OCI-LY7 (cell line): ENCODE data around the gene PTPRM. TPM values are rescaled to one million over a fixed set of nuclear protein-coding genes. Genes with fewer than 3 reads are reported as not detected.

Source experiments
- BruUV-seq: library from RNA; stranded (reverse); fragments of 400-500 nt; replicated peaks from 2 replicates; lab custom pipeline; 2021; lab: Mats Ljungman, UMichigan
- CTCF ChIA-PET: fragments of 300-600 bp; sonication (Branson Sonifier 250); formaldehyde crosslinking; loops from one replicate; lab custom pipeline; 2022; ENCODE audit warnings: antibody characterized with exemption; ENCODE audit not compliant: unreplicated experiment; lab: Charles Lee
- POLR2A ChIA-PET: fragments of 300-600 bp; sonication (Branson Sonifier 250); formaldehyde crosslinking; loops from one replicate; lab custom pipeline; 2022; ENCODE audit warnings: antibody characterized with exemption; lab: Charles Lee
- DNase-seq: peaks from one replicate; pipeline ENCODE4 v3.0.0-alpha.2; 2015; ENCODE audit warnings: low spot score
- H2AFZ ChIP-seq: fragments of 200-600 bp; sonication (generic), shearing (Covaris generic); 2 replicates; pipeline ENCODE4 v1.6.1; 2014; ENCODE audit warnings: mild to moderate bottlenecking, antibody characterized with exemption, low read length, moderate library complexity
- H3K27ac ChIP-seq: fragments of 200-600 bp; sonication (generic); 2 replicates; pipeline ENCODE4 v1.5.1; 2014; ENCODE audit warnings: mixed run types, low read depth, mild to moderate bottlenecking, moderate library complexity, low read length, inconsistent platforms; ENCODE audit not compliant: poor library complexity, severe bottlenecking
- H3K36me3 ChIP-seq: fragments of 200-600 bp; sonication (generic); 2 replicates; pipeline ENCODE4 v1.6.1; 2014; ENCODE audit warnings: mild to moderate bottlenecking, antibody characterized with exemption, low read length, moderate library complexity, mixed read lengths; ENCODE audit not compliant: insufficient read depth
- H3K4me1 ChIP-seq: fragments of 200-600 bp; sonication (generic); 2 replicates; pipeline ENCODE4 v1.5.1; 2014; ENCODE audit warnings: mild to moderate bottlenecking, low read length; ENCODE audit not compliant: insufficient read depth, poor library complexity, severe bottlenecking
- H3K4me2 ChIP-seq: fragments of 200-600 bp; sonication (generic); 2 replicates; pipeline ENCODE4 v1.6.1; 2014; ENCODE audit warnings: mild to moderate bottlenecking, low read length
- H3K4me3 ChIP-seq: fragments of 200-600 bp; sonication (generic); 2 replicates; pipeline ENCODE4 v1.5.1; 2014; ENCODE audit warnings: mild to moderate bottlenecking, low read depth, low read length; ENCODE audit not compliant: poor library complexity, severe bottlenecking
- H3K79me2 ChIP-seq: fragments of 200-600 bp; sonication (generic); 2 replicates; pipeline ENCODE4 v1.6.1; 2016; ENCODE audit warnings: low read depth, mild to moderate bottlenecking, low read length, moderate library complexity, mixed read lengths; ENCODE audit not compliant: insufficient read depth
- H3K9me2 ChIP-seq: fragments of 200-600 bp; sonication (generic); 2 replicates; pipeline ENCODE4 v1.6.1; 2016; ENCODE audit warnings: mild to moderate bottlenecking, low read length, mixed read lengths; ENCODE audit not compliant: insufficient read depth
- H3K9me3 ChIP-seq: fragments of 200-600 bp; sonication (generic); 2 replicates; pipeline ENCODE4 v1.6.1; 2014; ENCODE audit warnings: mild to moderate bottlenecking, mixed run types, low read length, mixed read lengths
- H4K20me1 ChIP-seq: fragments of 200-600 bp; sonication (generic); 2 replicates; pipeline ENCODE4 v1.6.1; 2014; ENCODE audit warnings: mild to moderate bottlenecking, antibody characterized with exemption, low read length, moderate library complexity, mixed read lengths; ENCODE audit not compliant: insufficient read depth
- CTCF ChIP-seq: fragments of 200-600 bp; sonication (generic); conservative IDR thresholded peaks from 2 replicates; pipeline ENCODE4 v1.5.1; 2014; ENCODE audit warnings: mild to moderate bottlenecking, antibody characterized with exemption, low read length, moderate library complexity, mixed read lengths
- EZH2phosphoT487 ChIP-seq: fragments of 200-600 bp; sonication (generic); IDR thresholded peaks from 2 replicates; pipeline ENCODE4 v1.6.1; 2018; ENCODE audit warnings: low read depth, borderline replicate concordance, mild to moderate bottlenecking, mixed run types, antibody characterized with exemption, low read length, moderate library complexity, mixed read lengths
- intact Hi-C: fragments of 100-400 bp; cut with micrococcal nuclease; formaldehyde crosslinking; loops from one replicate; pipeline ENCODE4 v1.10.0; 2022; ENCODE audit not compliant: unreplicated experiment
- total RNA-seq, 2 experiments: library from RNA; depleted of rRNA in 1 of 2; stranded (reverse); fragments of >200 nt in 1 of 2; shearing (Covaris generic) in 1 of 2; gene quantifications; 2 replicates each; pipeline ENCODE4 v1.2.3, GENCODE V29; 2014 to 2022

PTPRM gene
- total RNA-seq, 2 experiments from 2014 or later: not detected

GRCh38 chr18:8224576-8224975, 657.5 kb downstream of the PTPRM start:
- Histone ChIP-seq H3K4me2 (no peak overlapping the region), H3K79me2 (no peaks in the 10 kb centered on the region), H3K4me3 (no peak overlapping the region), H3K9me3 (no peaks in the 10 kb centered on the region), H3K27ac (no peak overlapping the region), H3K4me1 (no peaks in the 10 kb centered on the region), H3K36me3 (no peaks in the 10 kb centered on the region), H3K9me2 (no peaks in the 10 kb centered on the region), H2AFZ (no peak overlapping the region), H4K20me1 (no peaks in the 10 kb centered on the region)
- no peak for DNase-seq
- CTCF ChIA-PET: no interaction called here
- BruUV-seq: no TSS peak
- intact Hi-C loops: no loop called here
- POLR2A ChIA-PET: interaction anchor here (0.5 kb wide), 1 partner anchor 84 kb away, joined by 3 read pairs; no protein-coding TSS in a partner anchor
- TF ChIP-seq EZH2phosphoT487: no peak
- no peak for TF ChIP-seq CTCF

GRCh38 chr18:8229040-8229439, 661.9 kb downstream of the PTPRM start:
- BruUV-seq: no TSS peak
- Histone ChIP-seq H3K27ac (no peak overlapping the region), H3K4me2 (no peak overlapping the region), H3K9me3 (no peaks in the 10 kb centered on the region), H2AFZ (no peak overlapping the region), H3K4me1 (no peaks in the 10 kb centered on the region), H4K20me1 (no peaks in the 10 kb centered on the region), H3K9me2 (no peaks in the 10 kb centered on the region), H3K36me3 (no peaks in the 10 kb centered on the region), H3K79me2 (no peaks in the 10 kb centered on the region), H3K4me3 (no peak overlapping the region)
- DNase-seq: no peak
- ChIA-PET CTCF (no interaction called here), POLR2A (no interaction called here)
- no peak for TF ChIP-seq EZH2phosphoT487
- no peak for TF ChIP-seq CTCF
- intact Hi-C loops: no loop called here

- ChIA-PET POLR2A (no interaction called here), CTCF (no interaction called here)
- Histone ChIP-seq H3K27ac (no peak overlapping the region), H2AFZ (no peak overlapping the region), H4K20me1 (no peaks in the 10 kb centered on the region), H3K4me3 (no peak overlapping the region), H3K79me2 (no peaks in the 10 kb centered on the region), H3K9me2 (no peaks in the 10 kb centered on the region), H3K4me1 (no peaks in the 10 kb centered on the region), H3K4me2 (no peak overlapping the region), H3K36me3 (no peaks in the 10 kb centered on the region), H3K9me3 (no peaks in the 10 kb centered on the region)
- BruUV-seq: no TSS peak
- intact Hi-C loops: loop anchor here (10.0 kb wide), 1 partner anchor 55 kb away; no protein-coding TSS in a partner anchor
- TF ChIP-seq EZH2phosphoT487 (no peak), CTCF (no peak)
- no peak for DNase-seq
Measured at GRCh38 chr18:8229787-8230186, 662.7 kb downstream of the PTPRM start.
